ENCODE data around the gene CRTC1. TPM values are rescaled to one million over a fixed set of nuclear protein-coding genes. Genes with fewer than 3 reads are reported as not detected.

CRTC1 gene
- total and polyA plus RNA-seq, 10 donors: 3.1 to 15.7 (median 8.2) TPM

DNA sequence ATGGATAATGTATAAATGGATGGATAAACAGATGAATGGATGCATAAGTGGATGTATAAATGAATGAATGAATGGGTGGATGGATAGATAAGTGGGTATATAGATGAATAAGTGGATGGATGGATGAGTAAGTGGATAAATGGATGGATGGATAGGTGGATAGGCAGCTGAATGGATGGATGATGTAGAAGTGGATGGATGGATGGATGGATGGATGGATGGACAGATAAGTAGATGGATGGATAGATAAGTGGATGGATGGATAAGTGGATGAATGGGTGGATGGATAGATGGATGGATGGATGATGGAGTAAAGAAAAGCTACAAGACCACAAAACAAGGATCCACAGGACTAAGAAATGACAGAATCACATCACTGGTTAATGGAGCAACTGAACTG lies 116.6 kb downstream of the CRTC1 start:
- Histone ChIP-seq H3K4me1 (no peaks in the 10 kb centered on the region), H3K27ac (no peak overlapping the region), H3K36me3 (no peaks in the 10 kb centered on the region), H3K9me3 (no peaks in the 10 kb centered on the region), H3K27me3 (replicated peaks in 1 of 7) (peaks cover 0 to 83% (median 18%) of the 10 kb centered on the region in 7 donors), H3K4me3 (no peak overlapping the region)
- DNase-seq: no peak
- intact Hi-C loops (cut with DNase I; ENCODE audit: low total_unique reads): no loop called here
- TF ChIP-seq POLR2A (IDR thresholded peaks at IDR 0.05) (no peak), POLR2AphosphoS5 (IDR thresholded peaks at IDR 0.05) (no peak)
- TF ChIP-seq, protein P1, sequence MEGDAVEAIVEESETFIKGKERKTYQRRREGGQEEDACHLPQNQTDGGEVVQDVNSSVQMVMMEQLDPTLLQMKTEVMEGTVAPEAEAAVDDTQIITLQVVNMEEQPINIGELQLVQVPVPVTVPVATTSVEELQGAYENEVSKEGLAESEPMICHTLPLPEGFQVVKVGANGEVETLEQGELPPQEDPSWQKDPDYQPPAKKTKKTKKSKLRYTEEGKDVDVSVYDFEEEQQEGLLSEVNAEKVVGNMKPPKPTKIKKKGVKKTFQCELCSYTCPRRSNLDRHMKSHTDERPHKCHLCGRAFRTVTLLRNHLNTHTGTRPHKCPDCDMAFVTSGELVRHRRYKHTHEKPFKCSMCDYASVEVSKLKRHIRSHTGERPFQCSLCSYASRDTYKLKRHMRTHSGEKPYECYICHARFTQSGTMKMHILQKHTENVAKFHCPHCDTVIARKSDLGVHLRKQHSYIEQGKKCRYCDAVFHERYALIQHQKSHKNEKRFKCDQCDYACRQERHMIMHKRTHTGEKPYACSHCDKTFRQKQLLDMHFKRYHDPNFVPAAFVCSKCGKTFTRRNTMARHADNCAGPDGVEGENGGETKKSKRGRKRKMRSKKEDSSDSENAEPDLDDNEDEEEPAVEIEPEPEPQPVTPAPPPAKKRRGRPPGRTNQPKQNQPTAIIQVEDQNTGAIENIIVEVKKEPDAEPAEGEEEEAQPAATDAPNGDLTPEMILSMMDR (IDR thresholded peaks at IDR 0.05 in 8 of 11, conservative IDR thresholded peaks at IDR 0.05 in 3 of 11): no peak

GRCh38 chr19:18800636-18801035 lies 117.2 kb downstream of the CRTC1 start:
- intact Hi-C loops (cut with DNase I; ENCODE audit: low total_unique reads): no loop called here
- Histone ChIP-seq H3K9me3 (no peaks in the 10 kb centered on the region), H3K4me3 (no peak overlapping the region), H3K36me3 (no peaks in the 10 kb centered on the region), H3K27me3 (replicated peaks in 1 of 7) (peaks cover 0 to 77% (median 14%) of the 10 kb centered on the region in 7 donors), H3K4me1 (no peaks in the 10 kb centered on the region), H3K27ac (no peak overlapping the region)
- TF ChIP-seq, protein P1 (IDR thresholded peaks at IDR 0.05 in 8 of 11, conservative IDR thresholded peaks at IDR 0.05 in 3 of 11): no peak
- TF ChIP-seq POLR2AphosphoS5 (IDR thresholded peaks at IDR 0.05) (no peak), POLR2A (IDR thresholded peaks at IDR 0.05) (no peak)
- WGBS, 5 donors: 79 to 82% (median 81%) methylated on average over 2 to 10 of the region's 10 CpGs
- no peak for DNase-seq

GRCh38 chr19:18802354-18802753 lies 118.9 kb downstream of the CRTC1 start:
- intact Hi-C loops (cut with DNase I; ENCODE audit: low total_unique reads): no loop called here
- H3K36me3 ChIP-seq: no peaks in the 10 kb centered on the region
- no peaks in the 10 kb centered on the region for H3K4me1 ChIP-seq
- DNase-seq: no peak
- H3K27me3 ChIP-seq (replicated peaks in 1 of 7): peaks cover 0 to 60% (median 12%) of the 10 kb centered on the region in 7 donors
- H3K27ac ChIP-seq: no peak overlapping the region
- no peaks in the 10 kb centered on the region for H3K9me3 ChIP-seq
- 67 to 76% (median 69%) methylated on average over 11 of the region's 11 CpGs for WGBS, 5 donors
- TF ChIP-seq POLR2AphosphoS5 (IDR thresholded peaks at IDR 0.05) (no peak), POLR2A (IDR thresholded peaks at IDR 0.05) (no peak)
- TF ChIP-seq, protein P1 (IDR thresholded peaks at IDR 0.05 in 8 of 11, conservative IDR thresholded peaks at IDR 0.05 in 3 of 11): no peak
- H3K4me3 ChIP-seq: no peak overlapping the region

GRCh38 chr19:18803550-18804138 lies 120.2 kb downstream of the CRTC1 start:
- no peak overlapping the region for H3K4me3 ChIP-seq
- H3K27ac ChIP-seq: no peak overlapping the region
- WGBS, 5 donors: 82 to 93% (median 87%) methylated on average over 5 of the region's 5 CpGs
- intact Hi-C loops (cut with DNase I; ENCODE audit: low total_unique reads): no loop called here
- H3K9me3 ChIP-seq: no peaks in the 10 kb centered on the region
- DNase-seq: no peak
- H3K27me3 ChIP-seq (replicated peaks in 1 of 7): peaks cover 0 to 47% (median 8%) of the 10 kb centered on the region in 7 donors
- TF ChIP-seq POLR2AphosphoS5 (IDR thresholded peaks at IDR 0.05): no peak
- no peak for TF ChIP-seq POLR2A (IDR thresholded peaks at IDR 0.05)
- TF ChIP-seq, protein P1 (IDR thresholded peaks at IDR 0.05 in 8 of 11, conservative IDR thresholded peaks at IDR 0.05 in 3 of 11): no peak
- no peaks in the 10 kb centered on the region for H3K36me3 ChIP-seq
- no peaks in the 10 kb centered on the region for H3K4me1 ChIP-seq
